Activated T-cell treated with anti-CD3 and anti-CD28 coated beads, Interleukin-2, amount 50 U/mL, for 72 hours (primary cell): ENCODE results near the gene RFWD3. TPM values are rescaled to one million over a fixed set of nuclear protein-coding genes. Genes with fewer than 3 reads are reported as not detected.

Source experiments
- ATAC-seq, 2 donors: fragments of 150-1000 bp; cut with Tn5 transposase; replicated peaks in 1 of 2; 2 replicates each; pipeline ENCODE4 v1.10.0; 2021; ENCODE audit warnings: moderate library complexity in 2 of 2, mild to moderate bottlenecking in 1 of 2
- DNase-seq, 2 donors: peaks; one replicate each; pipeline ENCODE4 v3.0.0; 2021 to 2022; ENCODE audit warnings: mixed read lengths in 1 of 2
- H3K27ac Mint-ChIP-seq: one replicate; pipeline ENCODE4 v1.8.0; 2022; ENCODE audit warnings: mild to moderate bottlenecking, moderate library complexity, mixed read lengths
- H3K27me3 Mint-ChIP-seq: one replicate; pipeline ENCODE4 v1.8.0; 2022; ENCODE audit warnings: low read depth, mixed read lengths
- H3K36me3 Mint-ChIP-seq, 2 donors: one replicate each; pipeline ENCODE4 v1.8.0; 2022; ENCODE audit warnings: mixed read lengths in 2 of 2, mild to moderate bottlenecking in 1 of 2; ENCODE audit not compliant: insufficient read depth in 2 of 2
- H3K4me1 Mint-ChIP-seq: one replicate; pipeline ENCODE4 v1.8.0; 2022; ENCODE audit warnings: low read depth, mixed read lengths
- H3K4me3 Mint-ChIP-seq, 2 donors: one replicate each; pipeline ENCODE4 v1.8.0; 2022; ENCODE audit warnings: mild to moderate bottlenecking in 2 of 2, mixed read lengths in 2 of 2, moderate library complexity in 2 of 2
- H3K9me3 Mint-ChIP-seq, 2 donors: one replicate each; pipeline ENCODE4 v1.8.0; 2022; ENCODE audit warnings: mixed read lengths in 2 of 2
- total RNA-seq, 2 donors: library from RNA; stranded (reverse); gene quantifications; one replicate each; pipeline ENCODE4 v1.2.3, GENCODE V29; 2022

RFWD3 gene
- total RNA-seq, 2 donors from 2014 or later: 114 TPM

GRCh38 chr16:74605746-74606520 is 60.7 kb downstream of the RFWD3 start:
- Mint-ChIP-seq H3K27ac (peak overlapping the region; percentile 96), H3K27me3 (no peaks in the 10 kb centered on the region), H3K4me1 (peaks cover 73% of the 10 kb centered on the region), H3K4me3 (peak overlapping the region; percentile 97 to 98), H3K36me3 (peaks cover 4% of the 10 kb centered on the region in 2 donors), H3K9me3 (no peaks in the 10 kb centered on the region)
- DNase-seq: no peak
- ATAC-seq: no peak

DNA sequence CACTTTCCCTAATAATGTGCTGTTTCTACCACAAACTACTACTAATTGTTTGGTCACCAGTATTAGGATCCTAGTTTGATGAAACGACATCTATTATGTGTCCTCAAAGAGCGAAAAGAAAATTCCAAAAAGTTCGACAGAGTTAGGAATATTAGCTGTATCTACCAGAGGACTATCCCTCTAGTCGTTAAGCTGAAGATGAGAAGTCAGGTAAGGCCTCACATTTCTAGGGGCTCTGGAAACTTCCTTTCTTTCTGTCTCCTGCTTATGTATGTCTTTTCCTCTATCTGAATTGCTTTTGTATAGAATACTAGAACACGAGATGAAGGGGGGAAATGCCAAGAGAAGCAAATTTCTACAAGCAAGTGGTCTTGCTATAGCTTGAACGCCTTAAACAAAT is 61.3 kb downstream of the RFWD3 start:
- no peak for DNase-seq
- Mint-ChIP-seq H3K27ac (peak overlapping the region; percentile 96), H3K4me3 (peak overlapping the region; percentile 97 to 98), H3K36me3 (peaks cover 4% of the 10 kb centered on the region in 2 donors), H3K9me3 (no peaks in the 10 kb centered on the region), H3K4me1 (peaks cover 79% of the 10 kb centered on the region), H3K27me3 (no peaks in the 10 kb centered on the region)
- ATAC-seq: no peak

DNA sequence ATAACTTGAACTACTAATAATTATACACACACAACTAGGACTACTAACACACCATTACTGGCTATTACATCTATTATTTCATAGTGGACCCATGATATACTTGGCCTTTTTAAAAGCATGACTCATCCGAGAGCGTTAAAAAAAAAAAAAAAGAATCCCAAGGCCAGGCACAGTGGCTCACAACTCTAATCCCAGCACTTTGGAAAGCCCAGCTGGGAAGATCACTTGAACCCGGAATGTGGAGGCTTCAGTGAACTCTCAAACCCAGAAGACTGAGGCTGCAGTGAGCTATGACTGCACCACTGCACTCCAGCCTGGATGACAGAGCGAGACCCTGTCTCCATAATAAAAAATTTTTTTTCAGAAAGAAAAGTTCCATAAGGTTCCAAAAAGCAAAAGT is 62.8 kb downstream of the RFWD3 start:
- Mint-ChIP-seq H3K27me3 (no peaks in the 10 kb centered on the region), H3K9me3 (no peaks in the 10 kb centered on the region), H3K36me3 (peaks cover 2 to 7% of the 10 kb centered on the region in 2 donors), H3K4me1 (peaks cover 87% of the 10 kb centered on the region), H3K27ac (peak overlapping the region; percentile 96), H3K4me3 (peak overlapping the region; percentile 97 to 98)
- DNase-seq (no peak), ATAC-seq (no peak)

DNA sequence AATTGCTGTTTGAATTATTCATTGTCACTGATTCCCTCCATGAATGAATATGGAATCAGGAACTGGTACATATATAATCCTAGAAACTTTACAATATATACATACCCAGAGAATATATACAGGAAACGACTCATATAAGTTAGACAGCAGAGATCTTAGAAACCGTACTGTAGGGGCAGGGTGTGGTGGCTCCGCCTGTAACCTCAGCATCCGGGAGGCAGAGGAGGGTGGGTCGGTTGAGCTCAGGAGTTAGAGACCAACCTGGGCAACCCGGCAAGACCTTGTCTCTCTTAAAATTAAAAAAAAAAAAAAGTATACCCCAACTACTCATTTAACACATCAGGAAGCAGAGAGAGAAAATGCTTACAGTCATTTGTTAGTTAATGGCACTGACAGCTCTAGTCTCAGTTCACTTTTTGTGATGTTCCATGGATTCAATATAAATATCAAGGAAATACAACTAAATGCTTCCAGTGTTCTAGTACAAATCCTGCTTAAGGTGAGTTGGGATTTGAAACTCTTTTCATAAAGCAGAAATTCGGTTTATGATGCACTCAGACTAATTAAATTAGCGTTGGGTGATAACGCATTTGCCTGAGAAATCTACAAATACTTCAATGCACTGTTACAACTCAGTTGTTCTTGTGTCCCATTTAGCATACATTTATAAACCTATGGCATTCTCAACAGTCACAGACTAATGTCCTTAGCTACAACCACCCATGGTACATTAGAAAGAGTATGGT is 65.4 kb downstream of the RFWD3 start:
- peak; percentile 65 to 77 for DNase-seq
- no peaks in the 10 kb centered on the region for H3K9me3 Mint-ChIP-seq
- H3K27ac Mint-ChIP-seq: peak overlapping the region; percentile 78
- H3K4me3 Mint-ChIP-seq: peak overlapping the region; percentile 76 to 79
- peaks cover 2 to 20% of the 10 kb centered on the region in 2 donors for H3K36me3 Mint-ChIP-seq
- peaks cover 88% of the 10 kb centered on the region for H3K4me1 Mint-ChIP-seq
- no peaks in the 10 kb centered on the region for H3K27me3 Mint-ChIP-seq
- ATAC-seq: peak; percentile 99

DNA sequence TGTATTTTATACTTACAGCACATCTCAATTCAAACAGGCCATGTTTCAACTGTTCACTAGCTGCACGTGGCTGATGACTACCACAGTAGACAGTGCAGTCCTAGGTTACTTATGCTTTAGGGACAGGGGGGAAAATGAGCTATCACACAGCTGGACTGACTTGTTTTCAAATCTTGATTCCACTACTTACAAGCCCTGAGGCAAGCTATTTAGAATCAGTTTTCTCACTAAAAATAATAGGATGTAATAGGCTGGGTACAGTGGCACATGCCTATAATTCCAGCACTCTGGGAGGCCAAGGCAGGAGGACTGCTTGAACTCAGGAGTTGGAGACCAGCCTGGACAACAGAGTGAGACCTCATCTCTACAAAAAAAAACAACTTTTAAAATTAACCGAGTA is 70.1 kb downstream of the RFWD3 start:
- ATAC-seq (no peak), DNase-seq (no peak)
- Mint-ChIP-seq H3K36me3 (peaks cover 3 to 18% of the 10 kb centered on the region in 2 donors), H3K9me3 (no peaks in the 10 kb centered on the region), H3K4me3 (no peak overlapping the region), H3K27ac (peak overlapping the region; percentile 50), H3K4me1 (peaks cover 62% of the 10 kb centered on the region), H3K27me3 (no peaks in the 10 kb centered on the region)

- H3K27ac Mint-ChIP-seq: no peak overlapping the region
Observed at GRCh38 chr16:74592847-74593246, 73.8 kb downstream of the RFWD3 start.

GRCh38 chr16:74591876-74592650 is 74.6 kb downstream of the RFWD3 start:
- Mint-ChIP-seq H3K27me3 (no peaks in the 10 kb centered on the region), H3K4me3 (no peak overlapping the region), H3K9me3 (no peaks in the 10 kb centered on the region), H3K36me3 (peaks cover 3 to 10% of the 10 kb centered on the region in 2 donors), H3K4me1 (peaks cover 51% of the 10 kb centered on the region), H3K27ac (no peak overlapping the region)
- DNase-seq (no peak), ATAC-seq (no peak)

More at GRCh38 chr16:74592847-74593246, 73.8 kb downstream of the RFWD3 start:
- Mint-ChIP-seq H3K27me3 (no peaks in the 10 kb centered on the region), H3K4me3 (no peak overlapping the region), H3K9me3 (no peaks in the 10 kb centered on the region), H3K4me1 (peaks cover 44% of the 10 kb centered on the region), H3K36me3 (peaks cover 3 to 12% of the 10 kb centered on the region in 2 donors)
- DNase-seq (no peak), ATAC-seq (no peak)

DNA sequence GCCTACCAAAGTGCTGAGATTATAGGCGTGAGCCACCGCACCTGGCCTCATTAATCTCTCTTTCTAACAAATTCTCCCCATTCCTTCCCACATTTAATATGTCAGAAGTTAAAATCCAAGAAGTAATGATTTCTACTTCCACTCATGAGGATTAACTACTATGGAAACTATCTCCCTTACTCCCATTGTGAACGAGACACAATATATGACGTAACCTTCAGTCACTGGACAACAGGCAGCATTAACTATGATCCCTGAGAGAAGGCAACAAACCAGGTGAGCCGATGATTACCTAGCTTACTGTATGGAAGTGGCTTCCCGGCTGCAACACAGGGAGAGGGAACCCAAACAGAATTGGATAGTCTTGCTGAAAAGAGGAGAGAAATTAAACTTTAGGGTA is 79.7 kb downstream of the RFWD3 start:
- Mint-ChIP-seq H3K4me1 (peaks cover 51% of the 10 kb centered on the region), H3K4me3 (no peak overlapping the region)

DNA sequence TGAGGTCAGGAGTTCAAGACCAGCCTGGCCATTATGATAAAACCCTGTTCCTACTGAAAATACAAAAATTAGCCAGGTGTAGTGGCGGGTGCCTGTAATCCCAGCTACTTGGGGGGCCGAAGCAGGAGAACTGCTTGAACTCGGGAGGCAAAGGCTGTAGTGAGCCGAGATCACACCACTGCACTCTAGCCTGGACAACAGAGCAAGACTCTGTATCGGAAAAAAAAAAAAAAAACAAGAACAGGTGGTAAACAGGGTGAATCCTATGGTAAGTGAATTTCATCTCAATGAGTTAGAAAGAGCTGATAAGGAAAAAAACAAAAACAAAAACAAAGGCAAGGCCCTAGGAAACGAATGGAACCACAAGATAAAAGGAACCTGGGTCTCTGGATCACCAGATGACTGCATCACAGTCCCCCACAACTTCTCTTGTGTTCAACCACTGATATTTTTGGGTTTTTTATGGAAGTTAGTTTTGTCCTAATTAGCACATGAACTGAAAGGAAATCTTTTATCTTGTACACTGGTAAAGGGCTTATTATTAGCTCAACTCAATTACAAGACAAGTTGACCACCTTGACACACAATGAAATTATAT is 80.7 kb downstream of the RFWD3 start:
- H3K36me3 Mint-ChIP-seq: peaks cover 2 to 4% of the 10 kb centered on the region in 2 donors
- DNase-seq (no peak), ATAC-seq (no peak)
- peaks cover 53% of the 10 kb centered on the region for H3K4me1 Mint-ChIP-seq
- H3K27me3 Mint-ChIP-seq: no peaks in the 10 kb centered on the region
- no peak overlapping the region for H3K27ac Mint-ChIP-seq
- no peak overlapping the region for H3K4me3 Mint-ChIP-seq
- H3K9me3 Mint-ChIP-seq: no peaks in the 10 kb centered on the region

More for the DNA sequence above, 79.7 kb downstream of the RFWD3 start:
- no peak for ATAC-seq
- no peak for DNase-seq
- Mint-ChIP-seq H3K9me3 (no peaks in the 10 kb centered on the region), H3K27me3 (no peaks in the 10 kb centered on the region), H3K27ac (no peak overlapping the region), H3K36me3 (peaks cover 2 to 4% of the 10 kb centered on the region in 2 donors)

- DNase-seq (no peak), ATAC-seq (no peak)
- Mint-ChIP-seq H3K36me3 (peaks cover 2 to 4% of the 10 kb centered on the region in 2 donors), H3K4me3 (peak overlapping the region in 1 of 2 donors; percentile 27), H3K27me3 (no peaks in the 10 kb centered on the region), H3K27ac (peak overlapping the region; percentile 66), H3K9me3 (no peaks in the 10 kb centered on the region), H3K4me1 (peaks cover 70% of the 10 kb centered on the region)
Observed at GRCh38 chr16:74583926-74584666, 82.6 kb downstream of the RFWD3 start.

- Mint-ChIP-seq H3K4me1 (peaks cover 74% of the 10 kb centered on the region), H3K27ac (no peak overlapping the region), H3K4me3 (no peak overlapping the region), H3K36me3 (peaks cover 2 to 4% of the 10 kb centered on the region in 2 donors), H3K27me3 (no peaks in the 10 kb centered on the region), H3K9me3 (no peaks in the 10 kb centered on the region)
- ATAC-seq (no peak), DNase-seq (no peak)
Observed at GRCh38 chr16:74582970-74583369, 83.7 kb downstream of the RFWD3 start.

GRCh38 chr16:74580833-74581232 is 85.8 kb downstream of the RFWD3 start:
- H3K27me3 Mint-ChIP-seq: no peaks in the 10 kb centered on the region
- H3K4me1 Mint-ChIP-seq: peaks cover 78% of the 10 kb centered on the region
- no peak overlapping the region for H3K4me3 Mint-ChIP-seq
- DNase-seq: no peak
- no peak for ATAC-seq
- peak overlapping the region; percentile 72 for H3K27ac Mint-ChIP-seq
- no peaks in the 10 kb centered on the region for H3K9me3 Mint-ChIP-seq
- peaks cover 2 to 4% of the 10 kb centered on the region in 2 donors for H3K36me3 Mint-ChIP-seq
